IMR-90 (cell line): ENCODE results near the gene LIPN. TPM values are rescaled to one million over a fixed set of nuclear protein-coding genes. Genes with fewer than 3 reads are reported as not detected.

Source experiments
- ATAC-seq: fragments of 200-7000 bp; cut with Tn5 transposase; 2 replicates; pipeline ENCODE4 v1.9.1; 2020; ENCODE audit warnings: low read depth, mild to moderate bottlenecking, moderate library complexity
- BruUV-seq: library from RNA; stranded (reverse); fragments of 400-500 nt; replicated peaks from 2 replicates; lab custom pipeline; 2021; lab: Mats Ljungman, UMichigan
- CTCF ChIA-PET: fragments of 300-600 bp; formaldehyde crosslinking; extraction: SDS; loops from one replicate; lab custom pipeline; 2021; ENCODE audit warnings: antibody characterized with exemption; lab: Yijun Ruan, JAX
- POLR2A ChIA-PET: fragments of 300-600 bp; sonication (Branson Sonifier 250); formaldehyde crosslinking; loops from one replicate; lab custom pipeline; 2022; ENCODE audit warnings: antibody characterized with exemption; ENCODE audit not compliant: unreplicated experiment; lab: Charles Lee
- DNase-seq: peaks from one replicate; pipeline ENCODE4 v3.0.0; 2013
- H2AFZ ChIP-seq: replicated peaks from 2 replicates; pipeline ENCODE3; 2013; ENCODE audit warnings: low read length, mild to moderate bottlenecking; ENCODE audit not compliant: poor library complexity
- H2AK5ac ChIP-seq: 2 replicates; pipeline ENCODE4 v1.6.1; 2013; ENCODE audit warnings: low read depth, low read length, inconsistent platforms
- H2AK9ac ChIP-seq: replicated peaks from 2 replicates; pipeline ENCODE3; 2013; ENCODE audit warnings: mild to moderate bottlenecking, low read depth, low read length, moderate library complexity; ENCODE audit not compliant: poor library complexity
- H2BK120ac ChIP-seq: 2 replicates; pipeline ENCODE4 v1.6.1; 2013; ENCODE audit warnings: low read depth, low read length, inconsistent platforms
- H2BK15ac ChIP-seq: 3 replicates; pipeline ENCODE4 v1.6.1; 2013; ENCODE audit warnings: low read depth, low read length, inconsistent platforms
- H2BK20ac ChIP-seq: 2 replicates; pipeline ENCODE4 v1.6.1; 2013; ENCODE audit warnings: low read depth, mild to moderate bottlenecking, inconsistent platforms, low read length, moderate library complexity
- H2BK5ac ChIP-seq: 2 replicates; pipeline ENCODE4 v1.6.1; 2013; ENCODE audit warnings: mild to moderate bottlenecking, low read depth, low read length, inconsistent platforms; ENCODE audit not compliant: poor library complexity, severe bottlenecking
- H3K14ac ChIP-seq: replicated peaks from 2 replicates; pipeline ENCODE4 v1.6.1; 2013; ENCODE audit warnings: low read depth, low read length, inconsistent platforms
- H3K18ac ChIP-seq: 2 replicates; pipeline ENCODE4 v1.6.1; 2013; ENCODE audit warnings: low read depth, low read length, control low read depth
- H3K23ac ChIP-seq: 2 replicates; pipeline ENCODE4 v1.6.1; 2013; ENCODE audit warnings: low read depth, low read length, inconsistent platforms
- H3K27ac ChIP-seq: 2 replicates; pipeline ENCODE4 v1.5.1; 2013; ENCODE audit warnings: mild to moderate bottlenecking, control low read depth, low read length; ENCODE audit not compliant: insufficient read depth
- H3K27me3 ChIP-seq: 2 replicates; pipeline ENCODE4 v1.6.1; 2013; ENCODE audit warnings: low read length; ENCODE audit not compliant: control insufficient read depth, insufficient read depth
- H3K36me3 ChIP-seq: 2 replicates; pipeline ENCODE4 v1.6.1; 2013; ENCODE audit warnings: low read length, mixed read lengths; ENCODE audit not compliant: control insufficient read depth, insufficient read depth
- H3K4ac ChIP-seq: 2 replicates; pipeline ENCODE4 v1.6.1; 2013; ENCODE audit warnings: low read depth, low read length, inconsistent platforms
- H3K4me1 ChIP-seq: 2 replicates; pipeline ENCODE4 v1.6.1; 2013; ENCODE audit warnings: low read length, mixed read lengths; ENCODE audit not compliant: control insufficient read depth, insufficient read depth
- H3K4me2 ChIP-seq: 2 replicates; pipeline ENCODE4 v1.6.1; 2013; ENCODE audit warnings: low read depth, mild to moderate bottlenecking, control low read depth, low read length, moderate library complexity
- H3K4me3 ChIP-seq: 2 replicates; pipeline ENCODE4 v1.5.1; 2013; ENCODE audit warnings: low read depth, mild to moderate bottlenecking, control low read depth, low read length, moderate library complexity; ENCODE audit not compliant: insufficient read depth
- H3K56ac ChIP-seq: 2 replicates; pipeline ENCODE4 v1.6.1; 2013; ENCODE audit warnings: low read length, inconsistent platforms; ENCODE audit not compliant: insufficient read depth; ENCODE audit errors: extremely low read depth
- H3K79me1 ChIP-seq, 2 experiments: 2 replicates each; pipeline ENCODE4 v1.6.1; 2013; ENCODE audit warnings: low read length in 2 of 2, inconsistent platforms in 1 of 2, low read depth in 1 of 2
- H3K9ac ChIP-seq: 2 replicates; pipeline ENCODE4 v1.6.1; 2013; ENCODE audit warnings: low read depth, low read length, control low read depth
- H3K9me1 ChIP-seq: 2 replicates; pipeline ENCODE4 v1.6.1; 2013; ENCODE audit warnings: low read length, inconsistent platforms; ENCODE audit not compliant: insufficient read depth
- H3K9me3 ChIP-seq: 2 replicates; pipeline ENCODE4 v1.6.1; 2013; ENCODE audit warnings: low read length; ENCODE audit not compliant: control insufficient read depth, insufficient read depth
- H4K20me1 ChIP-seq: 2 replicates; pipeline ENCODE4 v1.6.1; 2013; ENCODE audit warnings: low read length, inconsistent platforms; ENCODE audit not compliant: insufficient read depth
- H4K5ac ChIP-seq: 2 replicates; pipeline ENCODE4 v1.6.1; 2013; ENCODE audit warnings: mild to moderate bottlenecking, low read depth, low read length, control low read depth
- H4K8ac ChIP-seq, 2 experiments: 2 replicates each; pipeline ENCODE4 v1.6.1; 2013; ENCODE audit warnings: low read depth in 2 of 2, low read length in 2 of 2, control low read depth in 1 of 2, inconsistent platforms in 1 of 2
- H4K91ac ChIP-seq: 2 replicates; pipeline ENCODE4 v1.6.1; 2013; ENCODE audit warnings: low read depth, low read length, inconsistent platforms; ENCODE audit not compliant: insufficient read depth
- BHLHE40 ChIP-seq: fragments of 150-350 bp; IDR thresholded peaks from 2 replicates; pipeline ENCODE4 v1.6.1; 2016; ENCODE audit warnings: mild to moderate bottlenecking, low read depth, low read length
- RFX5 ChIP-seq: IDR thresholded peaks from 2 replicates; pipeline ENCODE4 v1.8.0; 2012; ENCODE audit warnings: low read depth, mild to moderate bottlenecking, low read length, moderate library complexity
- WGBS, 2 experiments: methylation state at CpG; one replicate each; pipeline versions ENCODE4 v1.1.5 to v1.1.7; 2013; ENCODE audit warnings: missing lambda C conversion rate in 2 of 2; ENCODE audit not compliant: insufficient read length in 1 of 2; ENCODE audit errors: extremely low coverage in 2 of 2; 5-methylcytosine and 5-hydroxymethylcytosine counted together
- dilution Hi-C: fragments of 300-500 bp; cut with HindIII; formaldehyde crosslinking; loops from one replicate; pipeline ENCODE4 v1.14.3; 2018; ENCODE audit warnings: low sequenced_read_pairs; ENCODE audit not compliant: unreplicated experiment
- in situ Hi-C: fragments of 300-500 bp; cut with MboI; formaldehyde crosslinking; loops from 3 replicates; pipeline ENCODE4 v1.14.3; 2019; ENCODE audit warnings: low sequenced_read_pairs, inconsistent platforms, mixed read lengths
- intact Hi-C: fragments of 100-400 bp; cut with micrococcal nuclease; formaldehyde crosslinking; loops from 2 replicates; pipeline ENCODE4 v1.10.0; 2022
- polyA plus RNA-seq, 3 experiments: library from polyadenylated mRNA; depleted of rRNA; stranded (reverse); fragments of >200 nt; gene quantifications; 2 replicates each; pipeline ENCODE4 v1.2.3, GENCODE V29; 2012; ENCODE audit warnings: low replicate concordance in 1 of 3
- total RNA-seq: library from RNA; depleted of rRNA; stranded (reverse); fragments of >200 nt; gene quantifications from 2 replicates; pipeline ENCODE4 v1.2.3, GENCODE V29; 2012

Gene LIPN
- total and polyA plus RNA-seq, 2 of the 4 experiments (the other 2 are of a cell fraction): not detected

DNA sequence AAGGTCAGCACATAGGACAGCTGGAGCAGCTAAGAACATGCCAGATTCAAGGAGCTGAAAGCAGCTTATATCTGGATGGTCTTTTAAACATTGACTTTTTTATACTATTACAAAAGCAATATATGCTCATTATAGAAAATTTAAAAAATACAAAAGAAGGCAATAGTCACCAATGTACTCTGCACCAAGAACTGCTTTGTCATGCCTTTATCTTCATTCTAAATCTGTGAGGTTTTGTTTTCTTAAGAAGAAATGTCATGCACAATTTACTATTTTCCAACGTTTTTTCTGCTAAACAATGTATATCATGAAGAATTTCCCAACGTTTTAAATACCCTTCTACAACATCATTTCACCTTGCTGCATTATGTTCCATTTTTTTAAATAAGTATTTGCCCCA, 45.5 kb downstream of the LIPN start:
- Histone ChIP-seq H3K4ac (no peak overlapping the region), H4K91ac (no peak overlapping the region), H2BK120ac (no peak overlapping the region), H3K4me2 (no peak overlapping the region), H3K18ac (no peak overlapping the region), H3K9me1 (no peaks in the 10 kb centered on the region), H4K8ac (no peak overlapping the region), H3K4me3 (no peak overlapping the region), H3K9me3 (no peaks in the 10 kb centered on the region), H3K27me3 (peaks cover 5% of the 10 kb centered on the region), H4K20me1 (no peaks in the 10 kb centered on the region), H3K36me3 (no peaks in the 10 kb centered on the region), H3K14ac (no peak overlapping the region), H4K5ac (no peak overlapping the region), H3K79me1 (no peaks in the 10 kb centered on the region), H2BK20ac (no peak overlapping the region), H3K27ac (no peak overlapping the region), H2BK5ac (no peak overlapping the region), H3K23ac (no peak overlapping the region), H2BK15ac (no peak overlapping the region), H2AFZ (no peak overlapping the region), H3K9ac (no peak overlapping the region), H2AK9ac (no peak overlapping the region), H3K4me1 (0 out of 2 replicates have a peak, but pooled peaks cover 2% of the 10 kb centered on the region), H3K56ac (no peak overlapping the region), H2AK5ac (no peak overlapping the region)
- CTCF ChIA-PET: no interaction called here
- intact Hi-C loops (no loop called here), dilution Hi-C loops (no loop called here), in situ Hi-C loops (no loop called here)
- ATAC-seq (no peak), DNase-seq (no peak)
- WGBS, 2 experiments: no CpG with 5 or more reads among the region's 2 CpGs
- POLR2A ChIA-PET: no interaction called here
- TF ChIP-seq BHLHE40: no peak
- TF ChIP-seq RFX5: no peak
- BruUV-seq: no TSS peak
